GM12875 (cell line): ENCODE data around the gene RXRA.

Experiments
- H3K4me3 ChIP-seq: one replicate; pipeline ENCODE4 v1.5.1; 2011; ENCODE audit warnings: low read depth, low read length, control low read depth
- TF ChIP-seq, protein P1 (sequence below): IDR thresholded peaks from 2 replicates; pipeline ENCODE4 v1.5.1; 2011; ENCODE audit warnings: low read depth, mild to moderate bottlenecking, control low read depth, inconsistent platforms, low read length, moderate library complexity, borderline replicate concordance; ENCODE audit not compliant: insufficient read depth

Gene RXRA

DNA sequence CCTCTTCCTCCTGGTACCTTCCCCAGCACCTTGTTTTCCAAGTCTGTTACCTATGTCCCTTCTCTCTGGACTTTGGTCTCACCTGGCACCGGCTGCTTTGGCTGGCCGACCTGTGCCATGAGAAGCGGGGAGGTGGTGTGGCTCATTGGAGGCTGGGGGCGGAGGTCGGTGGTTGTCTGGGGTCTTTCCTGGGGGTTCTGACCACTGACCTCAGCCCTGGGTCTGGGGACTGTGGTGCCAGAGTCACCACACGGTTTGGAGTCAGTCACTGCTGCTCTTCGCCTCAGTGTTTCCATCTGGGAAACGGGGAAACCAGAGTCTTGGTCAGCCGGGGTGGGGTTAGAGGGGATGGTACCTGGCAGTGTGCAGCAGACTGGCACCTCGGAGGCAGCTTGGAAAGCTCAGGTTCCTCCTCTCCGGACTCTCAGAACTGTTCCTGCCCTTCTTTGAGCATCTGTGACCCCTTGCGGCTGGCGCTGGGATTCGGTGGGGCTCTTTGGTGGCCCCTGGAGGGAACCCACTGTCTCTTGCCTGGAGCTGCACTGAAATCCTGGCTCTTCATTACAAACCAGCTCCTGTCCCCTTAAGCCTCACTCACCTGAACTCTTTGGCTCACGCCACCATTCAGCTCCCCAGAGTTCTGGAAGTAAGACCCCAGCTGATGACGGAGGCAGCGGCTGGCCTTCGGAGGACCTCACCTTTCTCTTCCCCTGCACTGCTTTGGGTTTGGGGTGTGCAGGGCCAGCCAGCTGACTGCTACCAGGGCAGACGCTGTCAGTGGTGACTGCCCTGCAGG, 4.1 kb upstream of the RXRA start:
- H3K4me3 ChIP-seq: no peak overlapping the region
- TF ChIP-seq, protein P1, sequence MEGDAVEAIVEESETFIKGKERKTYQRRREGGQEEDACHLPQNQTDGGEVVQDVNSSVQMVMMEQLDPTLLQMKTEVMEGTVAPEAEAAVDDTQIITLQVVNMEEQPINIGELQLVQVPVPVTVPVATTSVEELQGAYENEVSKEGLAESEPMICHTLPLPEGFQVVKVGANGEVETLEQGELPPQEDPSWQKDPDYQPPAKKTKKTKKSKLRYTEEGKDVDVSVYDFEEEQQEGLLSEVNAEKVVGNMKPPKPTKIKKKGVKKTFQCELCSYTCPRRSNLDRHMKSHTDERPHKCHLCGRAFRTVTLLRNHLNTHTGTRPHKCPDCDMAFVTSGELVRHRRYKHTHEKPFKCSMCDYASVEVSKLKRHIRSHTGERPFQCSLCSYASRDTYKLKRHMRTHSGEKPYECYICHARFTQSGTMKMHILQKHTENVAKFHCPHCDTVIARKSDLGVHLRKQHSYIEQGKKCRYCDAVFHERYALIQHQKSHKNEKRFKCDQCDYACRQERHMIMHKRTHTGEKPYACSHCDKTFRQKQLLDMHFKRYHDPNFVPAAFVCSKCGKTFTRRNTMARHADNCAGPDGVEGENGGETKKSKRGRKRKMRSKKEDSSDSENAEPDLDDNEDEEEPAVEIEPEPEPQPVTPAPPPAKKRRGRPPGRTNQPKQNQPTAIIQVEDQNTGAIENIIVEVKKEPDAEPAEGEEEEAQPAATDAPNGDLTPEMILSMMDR: no peak

- TF ChIP-seq, protein P1: no peak
- no peak overlapping the region for H3K4me3 ChIP-seq
Observed at GRCh38 chr9:134322781-134323241, 3.4 kb upstream of the RXRA start.

DNA sequence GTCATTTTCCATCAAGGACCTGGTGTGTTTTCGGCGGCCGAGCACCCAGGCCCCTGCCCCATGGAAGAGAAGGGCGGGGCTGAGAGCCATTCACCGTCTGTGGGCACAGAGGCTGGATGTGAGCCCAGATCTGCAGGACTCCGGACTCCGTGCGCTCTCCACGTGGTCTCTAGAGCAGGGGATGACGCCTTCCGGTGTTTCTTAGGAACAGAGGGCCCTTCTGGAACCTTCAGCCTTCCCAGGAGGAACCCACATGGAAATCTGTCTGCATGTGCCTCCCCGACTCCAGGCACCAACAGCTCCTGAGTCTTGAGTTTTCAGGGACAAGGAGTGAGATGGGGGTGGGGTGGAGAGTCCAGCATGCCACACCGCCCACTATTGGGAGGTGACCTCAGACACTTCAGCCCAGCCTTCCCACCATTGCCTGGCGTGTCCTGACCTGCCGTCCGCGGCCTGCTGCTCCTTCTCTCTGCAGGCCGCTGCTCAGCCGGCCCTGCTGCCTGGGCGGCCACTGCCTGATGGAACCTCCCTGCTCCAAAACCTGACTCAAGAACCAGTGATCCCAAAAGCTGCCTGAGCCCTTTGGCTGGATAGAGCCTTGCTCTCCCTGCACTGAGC, 2.4 kb upstream of the RXRA start:
- TF ChIP-seq, protein P1: no peak
- no peak overlapping the region for H3K4me3 ChIP-seq

DNA sequence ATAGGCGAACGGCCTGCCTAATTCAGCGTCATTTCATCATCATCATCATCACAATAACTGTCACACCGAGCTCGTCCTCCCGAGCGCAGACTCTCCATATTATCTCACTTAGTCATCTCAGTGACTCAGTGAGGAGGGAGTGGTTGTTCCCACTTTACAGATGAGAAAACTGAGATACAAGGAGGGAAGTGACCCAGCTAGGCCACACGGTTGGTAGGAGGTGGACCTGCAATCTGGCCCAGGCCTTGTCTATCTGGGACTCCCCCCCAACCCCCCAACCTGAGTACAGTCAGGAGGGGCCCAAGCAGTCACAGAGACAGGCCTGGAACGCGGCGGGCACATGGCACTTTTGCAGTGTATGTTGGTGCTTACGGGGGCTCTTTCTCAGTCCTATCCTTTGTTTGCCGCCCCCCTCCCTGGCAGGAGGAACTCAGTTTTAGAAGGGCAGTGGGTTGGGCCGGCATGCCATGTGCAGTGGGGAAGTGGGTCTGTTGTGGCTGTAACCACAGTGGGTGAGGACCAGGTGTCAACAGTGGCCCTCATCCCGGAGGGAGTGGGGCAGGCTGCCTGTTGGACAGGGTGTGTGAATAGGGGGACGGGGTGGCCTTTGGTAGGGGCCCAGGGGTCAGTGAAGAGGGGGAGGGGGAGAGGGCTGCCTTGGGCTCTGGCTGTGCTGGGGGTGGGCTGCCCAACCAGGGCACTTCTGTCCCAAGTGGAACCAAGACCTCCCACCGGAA, 1.7 kb upstream of the RXRA start:
- H3K4me3 ChIP-seq: no peak overlapping the region
- TF ChIP-seq, protein P1: no peak

GRCh38 chr9:134325096-134325812, 1.0 kb upstream of the RXRA start:
- H3K4me3 ChIP-seq: peak overlapping the region; percentile 41
- TF ChIP-seq, protein P1: no peak

- TF ChIP-seq, protein P1: no peak
- no peak overlapping the region for H3K4me3 ChIP-seq
Observed at GRCh38 chr9:134326724-134327601, 708 bp downstream of the RXRA start.
